GM12874 (cell line): ENCODE data around the gene FKBP5.

Experiments
- CTCF ChIP-seq: IDR thresholded peaks from 2 replicates; pipeline ENCODE4 v1.5.1; 2011; ENCODE audit warnings: low read depth, mild to moderate bottlenecking, control low read depth, low read length, moderate library complexity; ENCODE audit not compliant: insufficient read depth

FKBP5 gene

GRCh38 chr6:35600659-35601125, 88.0 kb downstream of the FKBP5 start:
- TF ChIP-seq CTCF, result no peak

- TF ChIP-seq CTCF, result no peak
Observed at GRCh38 chr6:35599761-35600658, 88.7 kb downstream of the FKBP5 start.

- no peak for TF ChIP-seq CTCF
Observed at GRCh38 chr6:35596448-35597442, 92.0 kb downstream of the FKBP5 start.

DNA sequence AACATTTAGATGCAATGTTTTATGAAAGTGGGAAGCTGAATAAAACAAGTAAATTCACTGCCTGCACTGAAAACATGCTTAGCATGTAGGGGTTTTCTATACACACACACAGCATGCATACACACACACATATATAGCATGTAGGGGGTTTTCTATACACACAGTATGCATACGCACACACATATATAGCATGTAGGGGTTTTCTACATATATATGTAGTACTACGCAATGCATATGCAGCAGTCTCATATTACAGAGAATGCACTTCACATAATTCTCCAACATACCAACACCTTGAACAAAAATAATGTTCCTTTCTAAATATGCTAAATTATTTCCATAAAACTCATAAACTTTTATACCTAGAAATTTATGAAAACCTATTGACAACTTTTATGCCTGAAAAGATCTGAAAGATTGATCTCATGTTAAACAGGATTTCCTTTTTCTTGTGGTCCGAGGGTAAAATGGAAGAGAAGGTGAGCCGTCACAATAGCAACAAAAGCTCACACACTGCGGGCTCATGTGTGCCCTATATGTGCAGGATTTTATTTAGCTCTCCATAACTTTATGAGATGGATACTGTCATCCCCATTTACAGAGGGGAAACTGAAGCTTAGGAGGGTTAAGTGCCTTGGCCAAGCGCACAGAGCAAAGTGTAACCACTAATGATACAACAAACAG, 94.1 kb downstream of the FKBP5 start:
- TF ChIP-seq CTCF, result no peak

DNA sequence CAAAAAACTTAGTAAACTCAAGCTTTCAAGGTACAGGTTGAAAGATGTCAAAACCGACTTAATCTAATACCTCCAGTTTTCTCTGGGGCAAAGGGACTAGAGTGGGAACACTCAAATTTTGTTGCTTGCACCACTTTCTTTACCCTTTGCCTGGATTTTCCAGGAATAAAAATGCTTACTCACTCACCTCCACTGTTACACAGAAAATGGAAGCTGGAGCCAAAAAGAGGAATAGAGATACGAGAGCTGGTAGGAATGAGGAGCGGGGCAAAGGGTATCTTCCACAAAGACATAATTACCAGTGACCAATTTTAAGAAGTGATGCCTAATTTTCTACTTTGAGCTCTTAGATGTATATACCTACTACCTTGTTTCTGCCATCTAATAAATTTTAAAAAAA, 96.5 kb downstream of the FKBP5 start:
- no peak for TF ChIP-seq CTCF

GRCh38 chr6:35590622-35591066, 98.1 kb downstream of the FKBP5 start:
- no peak for TF ChIP-seq CTCF
